Cardiac fibroblast (primary cell): ENCODE data around the gene ELOVL6.

Source experiments
- DNase-seq, 2 donors: peaks; one replicate each; pipeline versions ENCODE4 v3.0.0 to v3.0.0-alpha.2; 2010; ENCODE audit warnings: low read depth in 2 of 2
- H3K4me3 ChIP-seq, 2 donors: replicated peaks in 1 of 2; 1 replicate in 1 of 2; 2 replicates in 1 of 2; pipeline ENCODE4 v1.5.1; 2011; ENCODE audit warnings: low read depth in 2 of 2, low read length in 2 of 2, mild to moderate bottlenecking in 2 of 2, moderate library complexity in 1 of 2
- TF ChIP-seq, protein P1 (sequence below): IDR thresholded peaks from one replicate; pipeline ENCODE4 v1.5.1; 2011; ENCODE audit warnings: low read depth, mild to moderate bottlenecking, low read length, inconsistent platforms

The ELOVL6 gene

DNA sequence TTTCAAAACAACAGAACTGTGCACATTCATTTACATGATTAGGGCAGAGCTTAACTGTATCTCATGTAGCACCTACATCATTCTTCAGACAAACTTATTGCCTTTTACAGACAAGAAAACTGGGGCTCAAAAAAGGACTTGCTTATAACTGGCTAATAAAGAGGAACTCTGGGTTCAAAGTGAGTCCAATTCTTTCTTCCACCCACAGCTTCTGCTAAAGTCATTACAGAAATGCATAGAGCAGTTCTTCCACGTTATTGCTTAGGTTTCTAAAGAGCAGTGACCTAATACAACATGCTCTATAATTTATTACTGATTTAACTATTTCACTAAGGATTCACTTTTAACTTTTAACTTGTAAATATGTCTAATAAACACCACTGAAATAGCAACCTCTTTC is 60.6 kb downstream of the ELOVL6 start:
- H3K4me3 ChIP-seq: no peak overlapping the region
- TF ChIP-seq, protein P1, sequence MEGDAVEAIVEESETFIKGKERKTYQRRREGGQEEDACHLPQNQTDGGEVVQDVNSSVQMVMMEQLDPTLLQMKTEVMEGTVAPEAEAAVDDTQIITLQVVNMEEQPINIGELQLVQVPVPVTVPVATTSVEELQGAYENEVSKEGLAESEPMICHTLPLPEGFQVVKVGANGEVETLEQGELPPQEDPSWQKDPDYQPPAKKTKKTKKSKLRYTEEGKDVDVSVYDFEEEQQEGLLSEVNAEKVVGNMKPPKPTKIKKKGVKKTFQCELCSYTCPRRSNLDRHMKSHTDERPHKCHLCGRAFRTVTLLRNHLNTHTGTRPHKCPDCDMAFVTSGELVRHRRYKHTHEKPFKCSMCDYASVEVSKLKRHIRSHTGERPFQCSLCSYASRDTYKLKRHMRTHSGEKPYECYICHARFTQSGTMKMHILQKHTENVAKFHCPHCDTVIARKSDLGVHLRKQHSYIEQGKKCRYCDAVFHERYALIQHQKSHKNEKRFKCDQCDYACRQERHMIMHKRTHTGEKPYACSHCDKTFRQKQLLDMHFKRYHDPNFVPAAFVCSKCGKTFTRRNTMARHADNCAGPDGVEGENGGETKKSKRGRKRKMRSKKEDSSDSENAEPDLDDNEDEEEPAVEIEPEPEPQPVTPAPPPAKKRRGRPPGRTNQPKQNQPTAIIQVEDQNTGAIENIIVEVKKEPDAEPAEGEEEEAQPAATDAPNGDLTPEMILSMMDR: no peak
- no peak for DNase-seq

DNA sequence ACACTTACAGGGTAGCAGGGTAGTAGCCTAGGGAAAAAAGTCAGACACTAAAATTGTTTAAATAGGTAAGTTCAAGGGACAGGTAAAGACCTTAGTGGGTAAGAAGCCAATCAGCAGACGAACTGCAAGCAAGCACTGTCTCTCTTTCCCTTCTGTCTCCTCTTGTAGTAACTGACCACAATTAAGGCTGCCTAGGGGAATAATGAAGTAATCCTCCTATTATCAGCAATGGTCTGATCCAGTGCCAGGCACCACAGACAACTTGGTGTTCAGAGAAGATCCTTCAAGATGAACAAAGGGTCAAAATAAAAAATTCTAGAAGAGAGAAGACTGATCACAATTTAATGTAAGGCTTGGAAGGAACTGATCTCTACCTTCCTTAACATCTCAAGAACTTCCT is 62.9 kb downstream of the ELOVL6 start:
- no peak overlapping the region for H3K4me3 ChIP-seq
- TF ChIP-seq, protein P1: no peak
- no peak for DNase-seq

DNA sequence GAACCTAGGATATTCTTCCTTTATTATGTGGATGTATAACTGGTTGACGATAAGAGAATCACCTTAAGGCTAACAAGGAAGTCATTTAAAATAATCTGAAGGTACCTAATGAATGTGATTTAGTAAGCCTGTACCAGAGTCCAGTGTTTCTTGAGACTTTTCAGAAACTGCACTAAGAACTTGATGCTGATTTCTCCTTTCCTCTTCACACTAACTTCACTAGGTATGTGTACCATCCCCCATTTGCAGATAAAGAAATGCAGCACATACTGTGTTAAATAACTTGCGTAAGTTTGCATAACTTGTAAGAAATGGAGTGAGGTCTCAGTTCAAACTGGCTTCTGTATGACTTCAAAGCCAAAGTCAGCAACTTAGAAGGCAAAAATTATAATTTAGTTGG is 63.3 kb downstream of the ELOVL6 start:
- TF ChIP-seq, protein P1: no peak
- DNase-seq: no peak

DNA sequence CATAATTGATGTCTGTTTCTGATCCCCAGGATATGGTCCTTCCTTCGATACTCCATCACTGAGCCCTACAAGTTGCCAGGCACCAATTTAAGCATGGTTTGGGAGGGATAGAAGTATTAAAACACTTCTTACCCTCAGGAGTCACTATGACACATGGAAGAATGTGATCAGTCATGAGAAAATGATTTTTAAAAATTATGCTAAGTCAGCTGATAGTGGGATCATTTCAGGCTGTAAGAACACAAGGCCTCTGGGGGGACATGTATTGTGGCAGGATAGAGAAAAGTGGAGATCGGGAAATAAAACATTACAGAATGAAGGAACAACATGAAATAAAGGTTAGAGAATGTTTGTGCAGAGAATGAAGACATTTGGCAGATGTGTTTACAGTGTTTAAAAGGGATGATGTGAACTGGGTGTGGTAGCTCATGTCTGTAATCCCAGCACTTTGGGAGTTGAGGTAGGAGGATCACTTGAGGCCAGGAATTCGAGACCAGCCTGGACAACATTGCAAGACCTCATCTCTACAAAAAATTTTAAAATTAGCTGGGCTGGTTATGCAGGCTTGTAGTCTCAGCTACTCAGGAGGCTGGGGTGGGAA is 64.0 kb downstream of the ELOVL6 start:
- DNase-seq: no peak
- TF ChIP-seq, protein P1: no peak
- no peak overlapping the region for H3K4me3 ChIP-seq

More for the DNA sequence above, 63.3 kb downstream of the ELOVL6 start:
- H3K4me3 ChIP-seq: no peak overlapping the region

GRCh38 chr4:110132816-110133719 is 65.3 kb downstream of the ELOVL6 start:
- TF ChIP-seq, protein P1: no peak
- H3K4me3 ChIP-seq: no peak overlapping the region
- no peak for DNase-seq

GRCh38 chr4:110131916-110132315 is 66.5 kb downstream of the ELOVL6 start:
- no peak overlapping the region for H3K4me3 ChIP-seq
- TF ChIP-seq, protein P1: no peak
- no peak for DNase-seq
